Tibial nerve (tissue), 4 donors: ENCODE measurements around the gene EXT2.

Experiments used
- CTCF ChIP-seq, 5 experiments: fragments of 200-600 bp in 3 of 5; fragments of 450-650 bp in 2 of 5; sonication (generic) in 3 of 5; IDR thresholded peaks; one replicate each; pipeline ENCODE4 v1.5.1; 2016 to 2019; ENCODE audit warnings: antibody characterized with exemption in 5 of 5, mild to moderate bottlenecking in 3 of 5, moderate library complexity in 2 of 5
- EP300 ChIP-seq, 2 donors: sonication (generic); formaldehyde crosslinking; IDR thresholded peaks; one replicate each; pipeline ENCODE4 v1.6.1; 2017; ENCODE audit warnings: antibody characterized with exemption in 2 of 2, mild to moderate bottlenecking in 1 of 2
- POLR2A ChIP-seq, 2 donors: fragments of 450-650 bp; IDR thresholded peaks; one replicate each; pipeline ENCODE4 v1.6.1; 2017; ENCODE audit warnings: antibody characterized with exemption in 2 of 2, mild to moderate bottlenecking in 2 of 2, moderate library complexity in 2 of 2

- no peak for TF ChIP-seq CTCF (IDR thresholded peaks at IDR 0.05)
- TF ChIP-seq POLR2A (IDR thresholded peaks at IDR 0.05), result no peak
- TF ChIP-seq EP300 (IDR thresholded peaks at IDR 0.05), result no peak
These were observed 190.3 kb downstream of the EXT2 start for GRCh38 chr11:44285756-44286155.
